ENCODE data around the gene HIC1.

The HIC1 gene

DNA sequence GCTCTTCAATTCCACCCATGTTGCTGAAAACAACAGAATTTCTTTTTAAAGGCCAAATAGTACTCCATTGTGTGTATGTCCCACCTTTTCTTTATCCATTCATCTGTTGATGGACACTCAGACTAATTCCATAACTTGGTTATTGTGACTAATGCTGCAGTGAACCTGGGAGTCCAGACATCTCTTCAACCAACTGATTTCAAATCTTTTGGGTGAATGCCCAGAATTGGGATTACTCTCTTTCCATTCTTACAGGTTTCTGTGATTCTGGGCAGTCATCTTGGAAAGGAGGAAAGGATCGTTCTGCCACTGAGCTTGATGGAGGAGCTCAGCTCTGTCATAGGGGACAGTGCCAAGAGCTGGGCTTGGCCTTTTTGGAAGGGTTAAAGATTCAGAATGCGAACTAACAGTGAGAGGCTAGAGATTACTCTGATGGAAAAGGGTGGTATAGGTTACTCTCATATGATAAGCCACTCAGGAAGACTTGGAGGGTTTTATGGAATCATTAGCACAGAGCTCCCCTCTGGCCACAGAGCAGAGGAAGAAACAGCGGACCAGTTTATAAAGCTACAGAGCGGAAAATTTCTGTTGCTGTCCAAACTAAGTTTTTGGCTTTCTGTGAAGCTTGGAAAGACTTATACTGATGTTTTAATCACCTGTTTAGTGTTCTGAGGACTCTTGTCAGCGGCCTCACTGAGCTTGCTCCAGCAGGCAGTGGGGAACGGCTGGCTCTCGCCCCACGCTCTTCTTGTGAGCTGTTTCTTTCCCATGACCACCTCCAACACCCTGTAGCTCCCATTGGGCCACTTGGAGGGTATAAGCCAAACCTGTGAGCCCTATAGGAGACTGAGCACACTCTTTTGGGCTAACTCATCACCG lies 48.3 kb downstream of the HIC1 start:
- DNase-seq (ENCODE audit: low read depth): no peak

DNA sequence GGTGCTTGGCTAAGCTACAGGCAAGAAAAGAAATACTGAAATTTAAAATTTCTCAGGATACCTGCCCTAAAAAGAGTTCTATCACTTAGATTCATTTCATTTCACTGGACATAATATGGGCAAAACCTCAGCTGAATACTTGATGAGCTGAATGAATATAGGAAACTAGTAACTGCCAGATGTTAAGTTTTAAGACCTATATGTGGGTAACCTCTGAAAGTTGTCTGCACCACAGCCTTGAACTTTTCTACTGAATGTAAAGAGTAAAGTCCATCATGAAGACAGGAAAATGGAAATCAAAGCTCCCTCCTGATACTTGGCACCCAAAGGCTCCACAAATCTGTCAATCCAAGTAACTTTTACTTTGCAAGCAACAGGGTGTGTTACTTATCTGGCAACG lies 50.8 kb downstream of the HIC1 start:
- DNase-seq (ENCODE audit: low read depth): no peak

DNA sequence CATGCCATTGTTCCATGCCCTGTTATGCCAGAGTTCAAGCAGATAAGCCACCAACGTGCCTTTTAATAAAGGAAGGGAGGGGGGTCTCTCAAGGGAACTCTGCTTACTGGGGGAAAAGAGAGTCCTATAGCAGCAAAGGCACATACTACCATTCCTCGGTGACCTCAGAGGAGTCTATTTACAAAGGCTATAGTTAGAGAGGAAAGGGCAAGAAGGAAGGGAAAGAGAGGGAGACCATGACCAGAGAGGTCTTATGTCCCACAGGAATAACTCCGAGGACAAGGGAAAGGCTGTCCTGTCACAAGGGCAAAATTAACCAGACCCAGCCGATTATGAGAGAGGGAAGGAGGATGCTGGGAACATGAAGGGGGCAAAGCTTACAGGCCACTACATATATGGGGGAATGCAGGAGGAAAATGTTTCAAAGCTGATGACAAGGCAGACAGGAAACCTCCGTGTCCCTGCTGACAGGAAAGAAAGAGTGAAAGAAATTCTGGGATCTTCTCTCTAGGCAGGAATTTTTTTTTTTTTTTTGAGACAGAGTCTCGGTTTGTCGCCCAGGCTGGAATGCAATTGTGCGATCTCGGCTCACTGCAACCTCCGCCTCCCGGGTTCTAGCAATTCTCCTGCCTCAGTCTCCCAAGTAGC lies 51.5 kb downstream of the HIC1 start:
- no peak for DNase-seq (ENCODE audit: low read depth)

DNA sequence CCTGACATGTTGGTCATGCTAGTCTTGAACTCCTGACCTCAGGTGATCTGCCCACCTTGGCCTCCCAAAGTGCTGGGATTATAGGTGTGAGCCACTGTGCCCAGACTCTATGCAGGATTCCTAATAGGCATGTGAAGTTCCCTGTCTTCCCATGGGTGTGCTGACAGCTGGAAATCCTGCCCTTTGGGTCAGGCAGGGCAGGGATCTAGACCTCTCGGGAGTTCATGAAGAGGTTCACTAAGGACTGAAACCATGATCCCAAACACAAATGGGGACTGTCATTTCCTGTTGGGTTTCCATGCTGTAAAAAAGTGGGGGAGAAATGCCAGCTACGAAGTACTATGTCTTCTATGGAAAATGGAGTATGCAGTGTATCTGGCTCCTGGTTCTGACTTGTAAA lies 52.1 kb downstream of the HIC1 start:
- DNase-seq (ENCODE audit: low read depth): no peak

- no peak for DNase-seq (ENCODE audit: low read depth)
Measured at GRCh38 chr17:2107506-2107905, 52.6 kb downstream of the HIC1 start.

DNA sequence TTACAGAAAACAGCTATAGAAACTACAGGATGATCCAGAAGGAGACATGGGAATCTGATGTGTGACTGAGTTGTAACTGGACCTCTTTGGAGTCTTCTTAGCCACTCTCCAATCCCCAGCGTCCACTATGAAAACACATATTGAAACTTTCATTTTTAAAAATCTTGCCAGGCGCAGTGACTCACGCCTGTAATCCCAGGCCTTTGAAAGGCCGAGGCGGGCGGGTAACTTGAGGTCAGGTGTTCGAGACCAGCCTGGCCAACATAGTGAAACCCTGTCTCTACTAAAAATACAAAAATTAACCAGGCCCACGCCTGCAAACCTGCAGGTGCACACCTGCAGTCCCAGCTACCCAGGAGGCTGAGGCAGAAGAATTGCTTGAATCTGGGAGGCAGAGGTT lies 53.3 kb downstream of the HIC1 start:
- peak; percentile 40 for DNase-seq (ENCODE audit: low read depth)

DNA sequence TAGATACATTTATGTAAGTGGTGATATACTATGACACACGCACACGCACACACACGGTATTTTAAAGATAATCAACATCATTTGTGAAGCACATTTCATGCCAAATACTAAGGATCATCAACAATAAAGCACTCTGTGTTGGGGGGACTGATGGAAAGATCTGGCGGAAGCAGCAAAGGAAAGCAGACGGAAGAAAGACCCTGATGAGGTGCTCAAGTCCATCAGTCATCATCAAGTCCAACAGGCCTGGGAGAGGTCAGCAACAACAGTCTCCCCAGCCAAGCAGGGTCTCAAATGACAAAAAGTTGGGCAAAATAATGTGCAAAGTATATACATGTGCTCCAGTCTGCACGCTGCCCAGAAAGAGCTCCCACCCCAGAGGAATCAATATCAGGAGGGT lies 55.5 kb downstream of the HIC1 start:
- no peak for DNase-seq (ENCODE audit: low read depth)

GRCh38 chr17:2111691-2112090 lies 56.8 kb downstream of the HIC1 start:
- peak; percentile 12 for DNase-seq (ENCODE audit: low read depth)
